ENCODE data around the gene SERPINB10. TPM values are rescaled to one million over a fixed set of nuclear protein-coding genes. Genes with fewer than 3 reads are reported as not detected.

SERPINB10 gene
- total and polyA plus RNA-seq, 2 of the 8 experiments (the other 6 are each of a cell fraction or from before 2014, with no cell fraction given): not detected

- H3K27ac ChIP-seq (ENCODE audit: low read depth, low read length): no peak overlapping the region
- H3K18ac ChIP-seq (ENCODE audit: extremely low read depth, low read length): no peak overlapping the region
- no peak overlapping the region for H3K23ac ChIP-seq (ENCODE audit: insufficient read length)
- H3K14ac ChIP-seq (ENCODE audit: insufficient read length): no peak overlapping the region
- no peak overlapping the region for H2BK120ac ChIP-seq (replicated peaks; ENCODE audit: low read depth, low read length)
- H3K27me3 ChIP-seq (replicated peaks in 1 of 4; ENCODE audit: control insufficient read depth in 3 of 4, extremely low read depth in 1 of 4, insufficient read depth in 3 of 4, low read length in 3 of 4): no peaks in the 10 kb centered on the region
- H3K4me1 ChIP-seq (replicated peaks in 1 of 4; ENCODE audit: control insufficient read depth in 3 of 4, insufficient read depth in 4 of 4, low read length in 3 of 4): no peaks in the 10 kb centered on the region
- peaks cover 3% of the 10 kb centered on the region; the same call in 1 of the 2 replicates for H3K23me2 ChIP-seq (ENCODE audit: low read depth, low read length)
- H3K79me2 ChIP-seq (ENCODE audit: control insufficient read depth in 1 of 2, insufficient read depth in 2 of 2, low read length in 2 of 2): no peaks in the 10 kb centered on the region
- ChIA-PET POLR2A (ENCODE audit: partially characterized antibody) (no interaction called here), CTCF (ENCODE audit: partially characterized antibody) (interaction anchor here (2.0 kb wide), 1 partner anchor 11 kb away, joined by 5 read pairs; no protein-coding TSS in a partner anchor)
- H3K4ac ChIP-seq (replicated peaks; ENCODE audit: insufficient read length, low read depth, low read length): no peak overlapping the region
- no peak overlapping the region for H3K4me2 ChIP-seq (ENCODE audit: insufficient read depth in 1 of 2, low read depth in 2 of 2, low read length in 2 of 2)
- no peaks in the 10 kb centered on the region for H3K9me3 ChIP-seq (ENCODE audit: insufficient read depth in 2 of 2, low read depth in 1 of 2, low read length in 1 of 2)
- H3K36me3 ChIP-seq (ENCODE audit: control insufficient read depth in 2 of 4, insufficient read depth in 4 of 4, low read length in 3 of 4): no peaks in the 10 kb centered on the region
- H2BK15ac ChIP-seq (ENCODE audit: low read length): no peak overlapping the region
- FAIRE-seq: no peak
- WGBS, 2 experiments (ENCODE audit: extremely low coverage in 1 of 2, insufficient coverage in 1 of 2, insufficient read length in 1 of 2, insufficient replicate concordance in 2 of 2, low coverage in 1 of 2, low lambda C conversion rate in 2 of 2, missing lambda C conversion rate in 1 of 2): 86% methylated on average over 3 of the region's 3 CpGs; no CpG with 5 or more reads in 1 of the 2 experiments
- no peak overlapping the region for H2AFZ ChIP-seq (ENCODE audit: low read length)
- DNase-seq (ENCODE audit: low read depth in 1 of 2, low spot score in 2 of 2): no peak
- no peak overlapping the region for H2AK5ac ChIP-seq (ENCODE audit: low read depth, low read length)
- no peak overlapping the region for H2BK20ac ChIP-seq (ENCODE audit: low read length)
- H2BK5ac ChIP-seq (ENCODE audit: low read depth, low read length): no peak overlapping the region
- no peak overlapping the region for H4K91ac ChIP-seq (replicated peaks; ENCODE audit: insufficient read length, low read length)
- H3K79me1 ChIP-seq (ENCODE audit: low read depth, low read length): no peaks in the 10 kb centered on the region
- H3K56ac ChIP-seq (replicated peaks; ENCODE audit: insufficient read length, low read depth, low read length): no peak overlapping the region
- H4K5ac ChIP-seq (ENCODE audit: insufficient read length, low read depth, low read length): no peak overlapping the region
- H4K8ac ChIP-seq (ENCODE audit: extremely low read depth, insufficient read depth, low read length): no peak overlapping the region
- no peak overlapping the region for H3K4me3 ChIP-seq (ENCODE audit: extremely low read depth in 1 of 4, insufficient read depth in 2 of 4, low read depth in 3 of 4, low read length in 4 of 4)
- TF ChIP-seq KDM4A (IDR thresholded peaks at IDR 0.05; ENCODE audit: low read depth, low read length, severe bottlenecking): no peak
- no peak overlapping the region for H2BK12ac ChIP-seq (ENCODE audit: low read depth, low read length)
- no peak overlapping the region for H3K9ac ChIP-seq (replicated peaks in 1 of 4; ENCODE audit: extremely low read depth in 1 of 4, low read depth in 3 of 4, low read length in 3 of 4)
- H4K20me1 ChIP-seq (replicated peaks in 1 of 2; ENCODE audit: control insufficient read depth in 1 of 2, insufficient read depth in 2 of 2, low read length in 2 of 2): no peaks in the 10 kb centered on the region
Observed at GRCh38 chr18:63947051-63947790, 39.5 kb downstream of the SERPINB10 start.

Data from H1 (cell line).